HG02759 (cell line): ENCODE data around the gene CTNND2.

ENCODE experiments used
- ATAC-seq: cut with Tn5 transposase; IDR thresholded peaks from one replicate; pipeline ENCODE4 v1.9.1; 2021; ENCODE audit warnings: mild to moderate bottlenecking, moderate library complexity; ENCODE audit not compliant: unreplicated experiment

CTNND2 gene

GRCh38 chr5:11780641-11781345 is 123.5 kb downstream of the CTNND2 start:
- no peak for ATAC-seq

DNA sequence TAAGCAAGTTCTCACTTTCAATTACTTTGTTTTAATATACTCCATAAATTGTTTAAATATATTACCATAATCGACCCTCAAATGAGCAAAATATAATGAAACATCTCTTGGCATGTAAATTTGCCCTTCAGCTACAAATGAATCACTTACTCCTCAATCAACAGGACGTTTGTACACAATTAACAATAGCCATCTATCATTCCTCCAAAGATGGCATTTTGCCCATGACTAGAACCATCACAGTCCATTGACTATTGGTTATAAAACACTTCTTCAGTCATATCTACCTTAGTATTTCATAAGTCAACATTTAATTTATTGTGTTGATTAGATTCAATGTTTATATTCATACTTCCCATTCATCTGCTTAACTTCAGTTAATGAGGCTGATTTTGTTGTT is 127.2 kb downstream of the CTNND2 start:
- no peak for ATAC-seq

DNA sequence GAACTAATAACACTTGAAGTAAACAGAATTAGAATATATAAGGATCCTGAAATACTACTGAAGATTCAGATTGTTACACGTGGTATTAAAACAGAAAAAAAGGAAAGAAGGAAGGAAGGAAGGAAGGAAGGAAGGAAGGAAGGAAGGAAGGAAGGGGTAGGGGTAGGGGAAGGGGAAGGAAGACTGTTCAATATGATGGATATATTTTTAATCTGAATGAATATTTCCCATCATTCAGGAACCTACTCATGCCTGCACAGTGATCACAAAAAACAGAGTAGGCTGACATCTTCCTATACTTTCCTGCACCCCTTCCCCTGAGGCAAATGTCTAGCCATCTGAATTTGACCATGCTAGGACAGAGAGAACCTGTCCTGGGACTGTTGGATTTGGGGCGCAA is 133.9 kb downstream of the CTNND2 start:
- no peak for ATAC-seq

- ATAC-seq: no peak
Measured at GRCh38 chr5:11760934-11761603, 143.2 kb downstream of the CTNND2 start.

GRCh38 chr5:11758321-11758720 is 145.9 kb downstream of the CTNND2 start:
- ATAC-seq: no peak

DNA sequence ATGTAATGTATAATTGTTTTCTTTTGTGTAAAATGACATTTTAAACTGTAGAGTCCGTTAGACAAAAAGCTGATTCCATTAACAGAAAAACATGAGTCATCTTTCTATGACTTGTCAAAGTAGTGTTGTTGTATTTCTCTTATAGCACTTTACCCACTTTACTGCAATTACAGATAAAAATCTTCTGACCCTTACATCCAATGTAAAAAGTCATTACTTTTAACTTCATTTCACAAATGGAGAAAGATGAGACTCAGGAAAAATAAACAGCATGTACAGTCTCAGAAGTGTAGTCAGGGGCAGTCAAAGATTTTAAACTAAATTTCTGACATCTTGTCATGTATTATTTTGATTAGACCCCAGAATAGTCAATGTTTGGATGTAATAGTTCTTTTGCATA is 146.6 kb downstream of the CTNND2 start:
- ATAC-seq: no peak

DNA sequence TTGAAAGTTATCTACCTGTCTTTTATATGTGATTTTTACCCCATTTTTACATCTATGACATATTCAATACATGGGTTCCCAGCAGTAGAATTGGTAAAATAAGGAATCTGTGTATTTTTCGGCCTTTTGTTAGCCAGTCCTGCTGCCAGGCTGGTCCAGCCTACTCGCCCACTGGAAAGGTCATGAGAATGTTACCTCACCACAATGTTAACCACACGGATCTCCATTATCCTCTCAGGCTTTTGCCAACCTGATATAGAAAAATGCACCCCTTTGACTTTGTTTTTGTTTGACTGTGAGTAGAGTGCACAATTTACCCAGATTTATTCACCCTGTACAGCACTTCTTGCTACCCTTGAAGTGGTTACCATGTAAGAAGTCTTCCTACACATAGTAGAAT is 167.2 kb downstream of the CTNND2 start:
- ATAC-seq: no peak

- ATAC-seq: no peak
Measured at GRCh38 chr5:11734369-11734768, 169.9 kb downstream of the CTNND2 start.

DNA sequence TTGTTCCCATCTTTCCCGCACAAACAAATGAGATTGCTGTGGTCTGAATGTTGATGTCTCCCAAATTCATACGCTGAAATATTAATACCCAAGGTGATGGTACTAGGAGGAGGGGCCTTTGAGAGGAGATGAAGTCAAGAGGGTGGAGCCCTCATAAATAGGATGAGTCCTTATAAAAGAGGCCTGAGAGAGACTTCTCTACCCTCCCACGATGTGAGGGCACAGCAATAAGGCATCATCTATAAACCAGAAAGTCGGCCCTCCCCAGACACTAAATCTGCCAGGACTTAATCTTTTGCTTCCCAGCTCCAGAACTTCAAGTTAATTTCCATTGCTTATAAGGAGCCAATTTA is 170.4 kb downstream of the CTNND2 start:
- ATAC-seq: no peak

DNA sequence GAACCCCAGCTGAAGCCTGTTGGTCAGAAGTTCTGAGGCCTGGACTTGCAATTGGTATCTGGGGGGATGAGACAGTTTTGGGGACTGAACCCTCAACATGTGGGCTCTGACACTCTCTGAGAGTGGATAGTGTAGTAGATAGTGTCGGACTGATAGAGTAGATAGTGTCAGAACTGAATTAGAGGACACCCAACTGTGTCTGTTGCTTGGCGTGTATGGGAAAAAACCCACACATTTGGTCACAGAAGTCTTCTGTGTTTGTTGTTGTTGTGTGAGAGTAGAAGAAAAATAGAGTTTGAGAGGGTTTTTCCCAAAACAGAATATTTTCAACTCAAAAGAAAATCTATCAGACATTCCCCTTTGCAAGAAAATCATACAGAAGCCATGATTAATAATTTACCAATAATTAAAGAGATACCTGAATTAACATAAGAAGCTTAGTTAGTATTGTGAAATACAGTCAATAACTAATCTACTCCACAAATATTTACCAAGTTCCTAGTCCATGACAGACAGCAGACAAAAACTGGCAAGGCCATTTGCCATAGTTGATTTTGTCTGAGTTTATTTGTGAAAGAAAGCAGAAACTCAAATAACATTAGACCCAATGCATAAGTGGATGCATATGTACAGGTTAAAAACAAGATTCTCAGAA is 170.9 kb downstream of the CTNND2 start:
- no peak for ATAC-seq

GRCh38 chr5:11724940-11725339 is 179.3 kb downstream of the CTNND2 start:
- no peak for ATAC-seq

DNA sequence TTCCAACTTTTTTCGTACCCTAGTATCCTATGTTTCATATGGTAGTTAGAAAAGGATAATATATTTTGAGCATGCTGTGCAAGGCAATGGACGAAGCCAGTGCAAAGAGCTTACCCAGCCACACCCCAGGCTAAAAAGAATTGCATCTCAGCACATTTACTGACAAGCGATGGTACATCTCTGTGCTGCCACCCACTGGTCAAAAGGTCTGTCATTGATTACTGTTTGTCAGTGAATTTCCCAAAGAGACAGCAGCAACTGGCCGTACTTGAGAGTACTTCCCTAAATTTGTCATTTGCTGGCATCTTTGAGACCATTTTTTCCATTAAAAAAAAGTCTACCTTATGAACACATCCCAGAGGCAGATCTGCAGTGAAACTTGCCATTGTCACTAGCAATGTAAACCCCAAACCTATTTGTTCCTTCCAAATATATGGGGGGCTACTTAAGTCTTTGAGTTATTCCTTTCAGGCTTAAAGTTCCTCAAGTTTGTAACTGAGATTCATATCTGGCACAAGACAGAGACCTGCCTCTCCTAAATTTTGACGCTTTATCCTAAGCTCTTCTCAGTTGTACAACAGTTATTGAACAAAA is 184.3 kb downstream of the CTNND2 start:
- peak; percentile 63 for ATAC-seq

GRCh38 chr5:11715461-11716196 is 188.6 kb downstream of the CTNND2 start:
- no peak for ATAC-seq

DNA sequence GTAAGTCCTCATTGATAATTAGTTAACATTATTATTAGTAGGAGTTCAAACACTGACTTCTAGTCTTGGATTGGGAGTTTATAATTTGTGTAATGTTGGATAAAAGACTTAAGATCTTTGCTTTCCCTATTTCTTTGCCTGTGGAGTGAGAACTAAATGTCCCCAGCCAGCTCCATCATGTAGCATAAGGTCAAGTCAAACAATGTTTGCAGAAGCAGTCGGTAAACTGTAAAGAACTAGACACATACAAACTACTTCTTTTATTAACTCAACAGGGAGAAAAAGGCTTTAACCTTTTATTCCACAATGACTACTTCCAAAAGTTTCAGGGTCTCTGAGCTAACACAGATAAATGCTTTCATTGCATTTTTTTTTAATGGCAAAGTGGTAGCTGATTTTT is 192.3 kb downstream of the CTNND2 start:
- no peak for ATAC-seq

DNA sequence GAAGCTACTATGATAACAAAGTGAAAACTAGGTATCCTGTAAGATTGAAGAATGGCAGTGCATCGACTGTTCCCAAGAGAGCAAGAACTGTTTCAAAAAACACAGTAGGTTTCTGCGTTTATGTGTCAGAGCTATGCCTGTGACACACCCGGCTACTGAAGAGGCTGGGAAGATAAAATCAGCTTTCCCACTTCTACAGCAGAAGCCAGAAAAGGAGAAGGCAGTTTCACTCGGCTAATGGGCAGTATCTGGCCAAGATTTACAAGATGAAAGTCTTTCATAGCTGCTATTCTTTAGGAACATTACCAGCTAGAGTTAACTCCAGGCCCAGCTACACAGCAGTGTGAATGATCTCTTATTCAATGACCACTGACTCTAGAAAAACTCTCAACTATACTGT is 195.2 kb downstream of the CTNND2 start:
- no peak for ATAC-seq

DNA sequence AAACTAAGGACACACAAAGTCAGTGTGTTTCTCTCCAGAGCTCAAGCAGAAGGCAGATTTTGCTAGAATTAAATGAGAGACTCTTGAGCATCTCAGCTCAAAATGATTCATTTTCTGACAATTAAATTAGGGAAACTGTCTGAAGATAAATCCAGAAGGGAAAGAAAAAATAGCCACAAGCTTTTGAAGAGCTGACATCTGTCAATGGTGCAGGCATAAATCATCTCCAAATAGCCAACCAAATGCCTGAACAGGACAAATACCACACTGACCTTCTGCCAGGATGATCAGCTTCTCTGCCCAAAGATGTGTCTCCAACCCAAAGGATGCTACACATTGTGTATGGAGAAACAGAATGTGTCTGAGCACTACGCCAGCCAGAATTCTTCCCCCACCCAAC is 199.3 kb downstream of the CTNND2 start:
- ATAC-seq: no peak

DNA sequence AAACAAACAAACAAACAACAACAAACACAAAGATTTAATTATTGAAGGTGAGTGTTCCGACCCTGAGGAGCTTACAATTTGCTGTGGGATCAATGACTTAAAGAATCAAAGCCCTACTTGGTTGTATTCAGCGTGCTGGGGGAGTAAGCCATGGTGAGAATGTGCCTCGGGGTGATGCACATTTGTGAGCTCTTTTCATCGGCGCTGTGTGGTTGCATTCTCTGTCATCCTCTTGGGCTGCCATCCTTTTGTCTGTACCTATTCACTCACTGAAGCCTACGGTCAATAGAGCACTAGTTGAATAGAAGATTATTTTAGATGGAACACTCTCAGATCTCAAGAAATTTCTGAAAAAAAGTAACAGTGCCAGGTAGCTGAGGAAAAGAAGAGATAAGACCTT is 203.9 kb downstream of the CTNND2 start:
- no peak for ATAC-seq

GRCh38 chr5:11692636-11693035 is 211.6 kb downstream of the CTNND2 start:
- ATAC-seq: no peak

GRCh38 chr5:11687498-11687897 is 216.7 kb downstream of the CTNND2 start:
- ATAC-seq: no peak

- no peak for ATAC-seq
Measured at GRCh38 chr5:11684607-11685006, 219.6 kb downstream of the CTNND2 start.

GRCh38 chr5:11683666-11684065 is 220.6 kb downstream of the CTNND2 start:
- ATAC-seq: no peak
